Cardiac muscle cell (in vitro differentiated cells and primary cell): ENCODE measurements around the gene IKBKG. TPM values are rescaled to one million over a fixed set of nuclear protein-coding genes. Genes with fewer than 3 reads are reported as not detected.
"Not testable (repeated sequence)": the region's sequence is repeated elsewhere in the genome, so short reads cannot be mapped to it uniquely, and the experiment has no call there.

Experiments used
- DNase-seq, 2 donors: peaks; one replicate each; pipeline versions ENCODE4 v3.0.0 to v3.0.0-alpha.2; 2010 to 2017; ENCODE audit warnings: low read depth in 1 of 2, low spot score in 1 of 2
- H3K27ac ChIP-seq: fragments of 200-600 bp; sonication (generic); 2 replicates; pipeline ENCODE4 v1.5.1; 2016
- H3K27me3 ChIP-seq: fragments of 200-600 bp; sonication (generic); 2 replicates; pipeline ENCODE4 v1.6.0; 2016; ENCODE audit warnings: control low read depth
- H3K36me3 ChIP-seq: fragments of 200-600 bp; sonication (generic); 2 replicates; pipeline ENCODE4 v1.5.1; 2016; ENCODE audit warnings: control low read depth
- H3K4me1 ChIP-seq: fragments of 200-600 bp; sonication (generic); 2 replicates; pipeline ENCODE4 v1.8.1; 2017; ENCODE audit warnings: low read depth, mild to moderate bottlenecking, mixed run types
- H3K4me3 ChIP-seq: fragments of 200-600 bp; sonication (generic); 2 replicates; pipeline ENCODE4 v1.5.1; 2016; ENCODE audit warnings: mild to moderate bottlenecking
- H3K9me3 ChIP-seq: fragments of 200-600 bp; sonication (generic); 2 replicates; pipeline ENCODE4 v1.5.1; 2017; ENCODE audit warnings: low read depth, mild to moderate bottlenecking, control low read depth
- polyA plus RNA-seq: library from polyadenylated mRNA; unstranded; fragments of >200 nt; fragmentation: Nextera tagmentation; extraction: Ambion mirVana; gene quantifications from 2 replicates; pipeline ENCODE4 v1.2.1, GENCODE V29; 2016
- total RNA-seq: library from RNA; depleted of rRNA; stranded (reverse); fragments of >200 nt; gene quantifications from 2 replicates; pipeline ENCODE4 v1.2.3, GENCODE V29; 2016
- TF ChIP-seq, protein P1 (sequence below): IDR thresholded peaks from 2 replicates; pipeline ENCODE4 v1.5.1; 2012; ENCODE audit warnings: low read depth, mild to moderate bottlenecking, low read length

Gene IKBKG
- total and polyA plus RNA-seq, 2 experiments from 2014 or later: 15.1 to 23.5 TPM

DNA sequence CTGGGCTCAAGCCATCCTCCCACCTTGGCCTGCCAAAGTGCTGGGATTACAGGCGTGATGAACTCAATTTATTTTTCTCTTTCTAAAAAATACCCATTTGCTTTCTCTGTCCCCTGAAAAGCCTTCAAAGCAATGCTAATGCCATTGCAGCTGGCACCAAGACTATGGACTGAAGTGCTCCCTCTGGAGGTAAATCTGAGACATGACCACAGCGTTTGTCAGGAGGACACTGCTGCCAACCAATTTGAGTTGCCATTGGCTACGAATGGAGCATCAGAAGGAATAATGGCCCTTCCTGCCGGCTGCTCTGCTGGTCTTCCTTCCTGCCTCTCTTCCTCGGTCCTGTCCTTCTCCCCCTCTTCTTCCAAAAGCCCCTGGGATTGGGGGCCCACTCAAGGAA, 27.7 kb downstream of the IKBKG start:
- H3K9me3 ChIP-seq, H3K27ac ChIP-seq, H3K4me1 ChIP-seq, H3K36me3 ChIP-seq, H3K4me3 ChIP-seq, DNase-seq, H3K27me3 ChIP-seq: not testable (repeated sequence)

DNA sequence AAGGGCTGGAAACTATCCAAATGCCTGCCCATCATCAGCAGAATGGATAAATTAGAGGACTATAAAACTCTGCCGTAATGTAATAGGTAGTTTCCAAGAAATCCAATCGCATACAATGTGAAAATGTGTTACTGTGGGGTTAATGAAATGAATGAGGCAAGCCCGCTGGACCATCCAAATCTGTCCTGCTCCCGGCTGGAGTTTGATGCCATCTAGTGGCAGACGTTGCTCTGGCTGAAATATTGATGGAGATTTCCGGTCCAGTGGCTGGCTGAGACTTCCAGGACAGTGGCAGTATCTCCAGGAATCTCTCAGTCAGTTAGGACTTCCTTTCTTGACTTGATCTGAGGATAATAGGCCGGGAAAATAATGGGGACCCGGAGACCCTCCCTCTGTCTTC, 35.6 kb downstream of the IKBKG start:
- not testable (repeated sequence) for H3K4me3 ChIP-seq, H3K36me3 ChIP-seq, H3K9me3 ChIP-seq, H3K27ac ChIP-seq, H3K27me3 ChIP-seq, DNase-seq, H3K4me1 ChIP-seq

GRCh38 chrX:154584585-154585183, 37.3 kb downstream of the IKBKG start, which contains the start of gene CTAG1A:
Gene CTAG1A, plus strand, starts transcription at chrX:154585133. Its CDS starts 74 bp downstream, at chrX:154585207.
- H3K4me1 ChIP-seq, H3K9me3 ChIP-seq, H3K27ac ChIP-seq, H3K36me3 ChIP-seq, H3K27me3 ChIP-seq, H3K4me3 ChIP-seq, DNase-seq: not testable (repeated sequence)

DNA sequence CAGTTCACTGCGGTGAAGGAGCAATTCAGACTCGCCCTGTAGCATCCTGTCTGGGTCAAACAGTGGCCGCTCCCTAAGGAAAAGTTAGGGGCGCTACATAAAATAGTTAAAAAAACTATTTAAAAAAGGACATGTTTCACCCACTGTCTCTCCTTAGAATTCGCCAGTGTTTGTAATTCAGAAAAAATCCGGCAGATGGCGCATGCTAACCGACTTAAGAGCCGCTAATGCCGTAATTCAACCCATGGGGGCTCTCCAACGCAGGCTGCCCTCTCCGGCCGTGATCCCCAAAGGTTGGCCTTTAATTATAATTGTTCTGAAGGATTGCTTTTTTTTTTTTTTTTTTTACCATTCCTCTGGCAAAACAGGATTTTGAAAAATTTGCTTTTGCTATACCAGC, 43.0 kb downstream of the IKBKG start:
- not testable (repeated sequence) for H3K27ac ChIP-seq, H3K9me3 ChIP-seq

GRCh38 chrX:154592505-154592904, 45.1 kb downstream of the IKBKG start:
- Histone ChIP-seq H3K4me3 (no peak overlapping the region), H3K9me3 (no peaks in the 10 kb centered on the region), H3K27me3 (no peaks in the 10 kb centered on the region), H3K4me1 (no peaks in the 10 kb centered on the region), H3K27ac (no peak overlapping the region), H3K36me3 (no peaks in the 10 kb centered on the region)
- no peak for DNase-seq
- TF ChIP-seq, protein P1, sequence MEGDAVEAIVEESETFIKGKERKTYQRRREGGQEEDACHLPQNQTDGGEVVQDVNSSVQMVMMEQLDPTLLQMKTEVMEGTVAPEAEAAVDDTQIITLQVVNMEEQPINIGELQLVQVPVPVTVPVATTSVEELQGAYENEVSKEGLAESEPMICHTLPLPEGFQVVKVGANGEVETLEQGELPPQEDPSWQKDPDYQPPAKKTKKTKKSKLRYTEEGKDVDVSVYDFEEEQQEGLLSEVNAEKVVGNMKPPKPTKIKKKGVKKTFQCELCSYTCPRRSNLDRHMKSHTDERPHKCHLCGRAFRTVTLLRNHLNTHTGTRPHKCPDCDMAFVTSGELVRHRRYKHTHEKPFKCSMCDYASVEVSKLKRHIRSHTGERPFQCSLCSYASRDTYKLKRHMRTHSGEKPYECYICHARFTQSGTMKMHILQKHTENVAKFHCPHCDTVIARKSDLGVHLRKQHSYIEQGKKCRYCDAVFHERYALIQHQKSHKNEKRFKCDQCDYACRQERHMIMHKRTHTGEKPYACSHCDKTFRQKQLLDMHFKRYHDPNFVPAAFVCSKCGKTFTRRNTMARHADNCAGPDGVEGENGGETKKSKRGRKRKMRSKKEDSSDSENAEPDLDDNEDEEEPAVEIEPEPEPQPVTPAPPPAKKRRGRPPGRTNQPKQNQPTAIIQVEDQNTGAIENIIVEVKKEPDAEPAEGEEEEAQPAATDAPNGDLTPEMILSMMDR: no peak

More for the DNA sequence above, 43.0 kb downstream of the IKBKG start:
- not testable (repeated sequence) for DNase-seq, H3K4me3 ChIP-seq, H3K27me3 ChIP-seq, H3K36me3 ChIP-seq, H3K4me1 ChIP-seq

DNA sequence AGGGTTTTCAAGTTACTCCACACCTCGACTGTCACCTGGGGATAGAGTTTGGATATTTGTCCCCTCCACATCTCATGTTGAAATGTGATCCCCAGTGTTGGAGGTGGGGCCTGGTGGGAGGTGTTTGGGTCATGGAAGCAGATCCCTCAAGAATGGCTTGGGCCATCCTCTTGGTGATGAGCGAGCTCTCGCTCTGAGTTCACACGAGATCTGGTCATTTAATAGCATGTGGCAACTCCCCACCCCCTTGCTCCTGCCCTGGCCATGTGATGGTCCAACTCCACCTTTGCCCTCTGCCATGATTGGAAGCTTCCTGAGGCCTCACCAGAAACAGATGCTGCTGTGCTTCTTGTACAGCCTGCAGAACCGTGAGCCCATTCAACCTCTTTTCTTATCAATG, 45.8 kb downstream of the IKBKG start:
- H3K36me3 ChIP-seq: no peaks in the 10 kb centered on the region
- H3K4me1 ChIP-seq: no peaks in the 10 kb centered on the region
- H3K9me3 ChIP-seq: no peaks in the 10 kb centered on the region
- no peaks in the 10 kb centered on the region for H3K27me3 ChIP-seq
- no peak for DNase-seq
- H3K27ac ChIP-seq: no peak overlapping the region
- H3K4me3 ChIP-seq: no peak overlapping the region
- TF ChIP-seq, protein P1: no peak

DNA sequence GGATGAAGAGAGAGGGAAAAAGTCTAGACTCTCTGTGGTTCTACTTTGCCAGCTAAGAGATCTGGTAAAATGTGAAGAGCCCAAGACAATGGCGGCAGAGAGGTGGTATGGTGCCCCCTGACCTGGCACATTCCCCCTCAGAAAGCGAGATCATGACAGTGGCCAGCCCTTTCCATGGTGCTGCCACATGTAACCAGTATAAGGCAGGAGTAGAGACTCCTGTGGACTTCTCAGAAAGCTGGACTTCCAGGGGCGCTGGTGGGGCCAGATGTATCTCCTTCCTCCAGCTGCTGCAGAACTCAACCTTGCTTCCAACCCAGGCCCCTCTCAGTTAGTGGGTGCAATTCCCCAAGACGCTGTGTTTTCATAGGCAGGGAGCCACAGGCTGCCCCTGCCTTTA, 47.1 kb downstream of the IKBKG start:
- no peak for DNase-seq

More for the DNA sequence above, 47.1 kb downstream of the IKBKG start:
- TF ChIP-seq, protein P1: no peak
- H3K9me3 ChIP-seq: no peaks in the 10 kb centered on the region
- no peak overlapping the region for H3K4me3 ChIP-seq
- H3K27ac ChIP-seq: no peak overlapping the region
- H3K27me3 ChIP-seq: no peaks in the 10 kb centered on the region
- H3K4me1 ChIP-seq: no peaks in the 10 kb centered on the region
- H3K36me3 ChIP-seq: no peaks in the 10 kb centered on the region
